Measurements from ENCODE around the gene SPATS1. TPM values are rescaled to one million over a fixed set of nuclear protein-coding genes. Genes with fewer than 3 reads are reported as not detected.

SPATS1 gene
- total RNA-seq, 1 experiment from 2014 or later = not detected

GRCh38 chr6:44381739-44382138 lies 39.3 kb downstream of the SPATS1 start:
- DNase-seq = no peak
- no peak overlapping the region for H3K27ac ChIP-seq
- H3K27me3 ChIP-seq = no peaks in the 10 kb centered on the region
- H3K4me1 ChIP-seq = no peaks in the 10 kb centered on the region
- no peaks in the 10 kb centered on the region for H3K9me3 ChIP-seq (replicated peaks)
- H3K36me3 ChIP-seq = no peaks in the 10 kb centered on the region
- H3K4me3 ChIP-seq = no peak overlapping the region

GRCh38 chr6:44386364-44386928 lies 44.0 kb downstream of the SPATS1 start:
- Histone ChIP-seq H3K4me3 (peak overlapping the region; percentile 96), H3K27me3 (no peaks in the 10 kb centered on the region), H3K9me3 (replicated peaks) (no peaks in the 10 kb centered on the region), H3K4me1 (peaks cover 8% of the 10 kb centered on the region; the same call in 1 of the 2 replicates), H3K27ac (peak overlapping the region; percentile 99; the same call in 1 of the 2 replicates), H3K36me3 (peaks cover 11% of the 10 kb centered on the region)
- DNase-seq = no peak

GRCh38 chr6:44386929-44387345 lies 44.5 kb downstream of the SPATS1 start:
- no peak for DNase-seq
- Histone ChIP-seq H3K27ac (peak overlapping the region; percentile 99), H3K27me3 (no peaks in the 10 kb centered on the region), H3K4me3 (peak overlapping the region; percentile 96), H3K4me1 (peaks cover 8% of the 10 kb centered on the region; the same call in 1 of the 2 replicates), H3K36me3 (peaks cover 16% of the 10 kb centered on the region), H3K9me3 (replicated peaks) (no peaks in the 10 kb centered on the region)

GRCh38 chr6:44387346-44388134 lies 45.1 kb downstream of the SPATS1 start, which contains the start of gene CDC5L:
TSS of gene CDC5L (plus strand) at chr6:44387706. CDS start at chr6:44387824, 118 bp downstream.
- DNase-seq = peak; percentile 98 to 99
- H3K27me3 ChIP-seq = no peaks in the 10 kb centered on the region
- peak within 1 kb of the TSS; percentile 96 for H3K4me3 ChIP-seq
- H3K9me3 ChIP-seq (replicated peaks) = no peaks in the 10 kb centered on the region
- H3K36me3 ChIP-seq = peaks cover 22% of the 10 kb centered on the region
- H3K27ac ChIP-seq = peak within 1 kb of the TSS; percentile 99
- H3K4me1 ChIP-seq = peaks cover 8% of the 10 kb centered on the region; the same call in 1 of the 2 replicates

GRCh38 chr6:44388135-44388487 lies 45.7 kb downstream of the SPATS1 start:
- Histone ChIP-seq H3K4me3 (peak overlapping the region; percentile 96), H3K4me1 (peaks cover 8% of the 10 kb centered on the region; the same call in 1 of the 2 replicates), H3K27me3 (no peaks in the 10 kb centered on the region), H3K27ac (peak overlapping the region; percentile 99), H3K36me3 (peaks cover 28% of the 10 kb centered on the region), H3K9me3 (replicated peaks) (no peaks in the 10 kb centered on the region)
- DNase-seq = no peak

- H3K36me3 ChIP-seq = peaks cover 35% of the 10 kb centered on the region
- no peak for DNase-seq
- H3K27me3 ChIP-seq = no peaks in the 10 kb centered on the region
- H3K9me3 ChIP-seq (replicated peaks) = no peaks in the 10 kb centered on the region
- peaks cover 8% of the 10 kb centered on the region; the same call in 1 of the 2 replicates for H3K4me1 ChIP-seq
- H3K4me3 ChIP-seq = peak overlapping the region; percentile 96
- H3K27ac ChIP-seq = no peak overlapping the region
Observed at GRCh38 chr6:44388887-44389286, 46.4 kb downstream of the SPATS1 start.

GRCh38 chr6:44390158-44390683 lies 47.8 kb downstream of the SPATS1 start:
- Histone ChIP-seq H3K36me3 (peaks cover 46% of the 10 kb centered on the region), H3K27me3 (no peaks in the 10 kb centered on the region), H3K4me3 (no peak overlapping the region), H3K4me1 (peaks cover 8% of the 10 kb centered on the region; the same call in 1 of the 2 replicates), H3K9me3 (replicated peaks) (no peaks in the 10 kb centered on the region), H3K27ac (no peak overlapping the region)
- DNase-seq = no peak

Other genes with a start within 250 kb of the SPATS1 start
- 58.8 and 73.0 TPM in 2 replicates for gene MRPL14, start 215.2 kb upstream of the SPATS1 start, total RNA-seq (2014; rRNA removed; shearing (Covaris generic))
- gene TMEM63B, start 215.1 kb upstream of the SPATS1 start, total RNA-seq (2014; rRNA removed; shearing (Covaris generic)) = 11.5 TPM in 2 replicates
- 0.20 and 0.97 TPM in 2 replicates for gene CAPN11, start 183.8 kb upstream of the SPATS1 start, total RNA-seq (2014; rRNA removed; shearing (Covaris generic))
- gene MYMX, start 125.7 kb upstream of the SPATS1 start, total RNA-seq (2014; rRNA removed; shearing (Covaris generic)) = 106 and 116 TPM in 2 replicates
- gene SLC29A1, start 119.1 kb upstream of the SPATS1 start, total RNA-seq (2014; rRNA removed; shearing (Covaris generic)) = 102 and 109 TPM in 2 replicates
- 1,351 and 1,358 TPM in 2 replicates for gene HSP90AB1, start 95.5 kb upstream of the SPATS1 start, total RNA-seq (2014; rRNA removed; shearing (Covaris generic))
- gene SLC35B2, start 85.1 kb upstream of the SPATS1 start, total RNA-seq (2014; rRNA removed; shearing (Covaris generic)) = 27.8 and 28.5 TPM in 2 replicates
- gene NFKBIE, start 77.1 kb upstream of the SPATS1 start, total RNA-seq (2014; rRNA removed; shearing (Covaris generic)) = 7.8 and 9.6 TPM in 2 replicates
- gene TMEM151B, start 72.2 kb upstream of the SPATS1 start, total RNA-seq (2014; rRNA removed; shearing (Covaris generic)) = 1.2 and 1.5 TPM in 2 replicates
- 16.3 and 19.3 TPM in 2 replicates for gene AARS2, start 29.3 kb upstream of the SPATS1 start, total RNA-seq (2014; rRNA removed; shearing (Covaris generic))
- gene CDC5L, start 45.1 kb downstream of the SPATS1 start, total RNA-seq (2014; rRNA removed; shearing (Covaris generic)) = 42.3 and 45.2 TPM in 2 replicates

Measured in SJCRH30 (cell line).